ENCODE data around the gene HSH2D. TPM values are rescaled to one million over a fixed set of nuclear protein-coding genes. Genes with fewer than 3 reads are reported as not detected.

Gene HSH2D
- total and polyA plus RNA-seq, 10 of the 15 experiments (the other 5 are each of a cell fraction or from before 2014, with no cell fraction given), result 22.0 to 145 (median 89.3) TPM

GRCh38 chr19:16141043-16141442, 2.4 kb upstream of the HSH2D start (continued):
- TF ChIP-seq MYC (IDR thresholded peaks at IDR 0.05; ENCODE audit: insufficient read depth, insufficient read length, insufficient replicate concordance, low read length, severe bottlenecking) (no peak), SMAD5 (IDR thresholded peaks at IDR 0.05; ENCODE audit: low read depth) (no peak), SUZ12 (IDR thresholded peaks at IDR 0.05; ENCODE audit: unreplicated experiment) (no peak), HDAC6 (IDR thresholded peaks at IDR 0.05; ENCODE audit: unreplicated experiment) (no peak), ZNF687 (IDR thresholded peaks at IDR 0.05) (peak; percentile 73), IKZF2 (IDR thresholded peaks at IDR 0.05) (0 out of 4 replicates have a peak, but pooled peaks of 1 of the 2 experiments have one; percentile 48), IRF4 (IDR thresholded peaks at IDR 0.05; ENCODE audit: low read depth, low read length) (peak; percentile 51; the same call in 1 of the 2 replicates), BCL11A (IDR thresholded peaks at IDR 0.05; ENCODE audit: low read depth, low read length) (no peak), NKRF (conservative IDR thresholded peaks at IDR 0.05) (peak; percentile 82), BCL3 (IDR thresholded peaks at IDR 0.05; ENCODE audit: borderline replicate concordance, insufficient read depth, low read depth, low read length, poor library complexity, severe bottlenecking) (peak; percentile 20), TCF12 (IDR thresholded peaks at IDR 0.05; ENCODE audit: low read depth, low read length) (peak; percentile 89), ATF2 (IDR thresholded peaks at IDR 0.05; ENCODE audit: low read length) (no peak), TBL1XR1 (IDR thresholded peaks at IDR 0.05; ENCODE audit: low read depth, low read length) (0 out of 2 replicates have a peak, but pooled peaks have one; percentile 54), RFX5 (IDR thresholded peaks at IDR 0.05; ENCODE audit: low read depth, low read length) (no peak), CEBPB (IDR thresholded peaks at IDR 0.05; ENCODE audit: borderline replicate concordance in 1 of 2, low read depth in 2 of 2, low read length in 2 of 2) (no peak), CBX5 (IDR thresholded peaks at IDR 0.05; ENCODE audit: low read depth) (0 out of 2 replicates have a peak, but pooled peaks have one; percentile 76), RELB (IDR thresholded peaks at IDR 0.05; ENCODE audit: low read depth) (no peak), SMAD1 (IDR thresholded peaks at IDR 0.05; ENCODE audit: low read depth, partially characterized antibody) (no peak), CHD1 (IDR thresholded peaks at IDR 0.05; ENCODE audit: low read depth, low read length) (no peak)
